G401 (cell line): ENCODE measurements around the gene ARL11. TPM values are rescaled to one million over a fixed set of nuclear protein-coding genes. Genes with fewer than 3 reads are reported as not detected.

Source experiments
- DNase-seq: peaks from one replicate; pipeline ENCODE4 v3.0.0-alpha.2; 2015; ENCODE audit warnings: low spot score
- in situ Hi-C: cut with HindIII; loops from 2 replicates; pipeline ENCODE4 v1.10.0; 2016; ENCODE audit warnings: low sequenced_read_pairs, mixed read lengths
- total RNA-seq: library from RNA; depleted of rRNA; stranded (reverse); fragments of >200 nt; shearing (Covaris generic); gene quantifications from 2 replicates; pipeline ENCODE4 v1.2.3, GENCODE V29; 2014

The ARL11 gene
- total RNA-seq, 1 experiment from 2014 or later: not detected

DNA sequence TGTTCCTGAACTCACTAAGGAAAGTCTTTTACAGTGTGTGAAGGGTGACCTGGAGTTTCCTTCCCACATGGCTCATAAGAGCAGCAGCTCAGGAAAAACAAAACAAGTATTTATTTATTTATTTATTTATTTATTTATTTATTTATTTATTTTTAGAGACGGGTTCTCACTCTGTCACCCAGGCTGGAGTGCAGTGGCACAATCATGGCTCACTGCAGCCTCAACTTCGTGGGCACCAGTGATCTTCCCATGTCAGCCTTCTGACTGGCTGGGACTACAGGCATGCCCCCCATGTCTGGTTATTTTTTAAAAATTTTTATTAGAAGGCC lies 10.4 kb downstream of the ARL11 start:
- in situ Hi-C loops: no loop called here
- DNase-seq: no peak

DNA sequence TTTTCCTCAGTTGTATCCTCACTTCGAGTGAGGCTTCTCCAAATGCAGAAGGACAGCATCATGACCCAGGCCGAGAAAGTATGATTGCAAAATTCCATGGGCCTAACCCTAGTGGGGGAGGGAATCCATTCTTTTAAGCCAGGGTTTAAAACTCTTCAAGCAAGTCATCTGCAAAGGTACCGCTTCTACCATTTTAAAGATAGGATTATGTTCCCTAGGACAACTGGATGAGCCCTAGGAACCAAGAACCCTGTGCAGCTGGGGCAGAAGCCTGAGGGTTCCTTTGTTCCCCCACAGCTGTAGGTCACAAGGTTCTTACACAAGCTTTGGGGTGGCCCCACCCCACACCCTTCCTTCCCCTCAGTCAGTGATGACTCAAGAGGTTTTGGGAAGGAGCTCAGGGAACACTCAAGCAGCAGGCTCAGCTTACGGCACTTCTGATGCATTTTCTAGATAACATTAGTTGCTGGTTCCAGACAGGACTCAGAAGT lies 13.5 kb downstream of the ARL11 start:
- in situ Hi-C loops: no loop called here
- DNase-seq: no peak

DNA sequence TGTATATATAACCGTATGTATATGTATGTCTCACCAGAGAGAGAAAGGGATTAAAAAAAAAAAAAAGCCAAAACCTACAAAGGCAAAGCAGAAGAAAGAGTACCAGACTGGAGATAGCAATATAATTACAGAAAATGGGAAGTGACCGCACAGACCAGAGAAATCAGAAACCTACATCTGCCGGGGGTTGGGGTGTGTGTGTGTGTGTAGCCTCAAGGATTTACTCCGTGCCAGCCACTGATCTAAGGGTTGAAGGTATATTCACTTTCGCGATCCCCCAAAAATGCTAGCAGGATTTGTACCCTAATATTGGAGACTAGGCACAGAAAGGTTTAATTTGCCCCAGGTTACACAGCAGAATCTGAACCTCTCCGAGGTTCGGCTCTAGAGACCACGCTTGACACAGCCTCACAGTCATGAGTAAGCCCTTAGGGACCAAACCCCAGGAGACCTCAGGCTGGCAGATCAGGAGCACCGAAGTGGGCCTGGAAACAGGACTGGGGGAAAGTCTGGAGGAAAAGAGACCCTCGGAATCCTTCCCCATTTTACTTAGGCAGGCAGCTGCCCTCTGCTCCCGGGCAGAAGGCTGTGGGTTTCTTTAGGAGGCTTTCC lies 14.8 kb downstream of the ARL11 start:
- in situ Hi-C loops: no loop called here
- DNase-seq: no peak

DNA sequence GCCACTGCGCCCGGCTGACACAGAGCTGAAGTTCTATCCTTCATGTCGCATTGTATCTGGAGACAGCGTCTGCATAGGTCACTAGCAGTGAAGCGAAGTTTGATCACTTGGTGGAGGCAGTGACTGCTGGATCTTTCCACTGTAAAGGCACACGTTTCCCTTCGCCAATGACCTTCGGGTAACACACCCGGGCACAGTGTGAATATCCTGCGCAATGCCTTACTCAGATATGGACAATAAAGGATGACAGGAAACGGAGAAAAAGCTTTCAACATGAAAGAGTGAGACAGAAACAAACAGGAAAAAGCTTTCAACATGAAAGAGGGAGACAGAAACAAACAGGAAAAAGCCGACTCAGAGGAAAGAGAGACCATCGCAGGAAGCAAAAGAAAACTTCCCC lies 17.1 kb downstream of the ARL11 start:
- in situ Hi-C loops: no loop called here
- no peak for DNase-seq

DNA sequence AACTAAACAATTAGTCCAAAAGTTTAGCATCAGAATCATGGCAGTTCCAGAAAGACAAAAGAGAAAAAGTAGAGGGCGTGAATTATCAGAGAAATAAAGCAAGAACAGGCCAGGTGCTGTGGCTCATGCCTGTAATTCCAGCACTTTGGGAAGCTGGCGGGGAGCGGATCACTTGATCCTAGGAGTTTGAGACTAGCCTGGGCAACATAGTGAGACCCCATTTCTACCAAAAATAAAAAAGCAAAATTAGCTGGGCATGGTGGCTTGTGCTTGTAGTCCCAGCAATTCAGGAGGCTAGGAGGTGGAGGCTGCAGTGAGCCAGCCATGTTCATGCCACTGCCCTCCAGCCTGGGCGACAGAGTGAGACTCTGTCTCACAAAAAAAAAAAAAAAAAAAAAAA lies 18.4 kb downstream of the ARL11 start:
- DNase-seq: no peak
- in situ Hi-C loops: no loop called here

DNA sequence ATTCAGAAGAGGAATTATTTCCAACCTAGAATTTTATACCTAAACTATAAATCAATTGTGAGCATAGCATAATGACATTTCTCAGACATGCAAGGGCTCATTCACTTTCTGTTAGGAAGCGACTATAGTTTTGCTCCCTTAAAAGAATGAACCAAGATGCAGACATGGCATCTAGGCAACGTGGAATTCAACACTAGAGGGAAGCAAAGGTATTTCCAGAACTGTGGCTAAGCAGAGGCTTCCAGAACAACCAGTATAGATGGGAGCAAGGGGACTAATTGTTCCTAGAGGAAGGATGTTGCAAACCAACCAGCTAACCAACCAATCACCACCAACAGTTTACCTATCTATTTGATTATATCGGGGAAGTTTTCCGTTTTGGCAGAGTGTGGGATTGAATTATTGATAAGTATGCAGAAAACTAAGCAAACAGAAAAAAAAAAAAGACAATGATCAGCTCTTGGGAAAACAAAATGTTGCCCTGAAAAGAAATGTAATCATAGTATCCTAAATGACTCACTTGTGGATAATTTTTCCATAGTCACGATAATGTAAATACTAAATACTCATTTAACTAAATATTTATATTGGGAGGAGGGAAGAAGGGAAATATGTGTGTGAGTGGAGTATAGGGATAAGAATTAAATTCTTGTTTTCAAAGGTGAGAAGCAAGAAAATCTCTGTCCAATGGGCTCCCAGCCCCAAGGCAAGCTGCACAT lies 21.1 kb downstream of the ARL11 start:
- peak; percentile 45 for DNase-seq
- in situ Hi-C loops: no loop called here

DNA sequence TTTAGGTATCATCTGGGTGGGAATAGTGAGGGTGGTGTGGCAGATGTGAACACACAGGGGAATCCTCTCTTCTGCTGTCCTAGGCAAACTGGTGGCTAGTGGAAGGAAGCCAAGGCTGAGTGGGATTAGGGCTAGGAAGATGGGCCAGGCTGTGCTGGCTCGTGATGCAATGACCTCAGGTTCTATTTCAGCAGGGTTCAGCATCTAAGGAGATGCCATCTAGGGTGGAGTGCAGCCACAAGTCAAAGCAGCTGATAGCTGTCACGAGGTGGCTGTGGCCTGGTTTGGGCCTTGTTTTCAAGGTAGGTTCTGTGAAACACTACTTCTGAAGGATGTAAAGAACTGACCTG lies 21.6 kb downstream of the ARL11 start:
- DNase-seq: no peak
- in situ Hi-C loops: no loop called here

DNA sequence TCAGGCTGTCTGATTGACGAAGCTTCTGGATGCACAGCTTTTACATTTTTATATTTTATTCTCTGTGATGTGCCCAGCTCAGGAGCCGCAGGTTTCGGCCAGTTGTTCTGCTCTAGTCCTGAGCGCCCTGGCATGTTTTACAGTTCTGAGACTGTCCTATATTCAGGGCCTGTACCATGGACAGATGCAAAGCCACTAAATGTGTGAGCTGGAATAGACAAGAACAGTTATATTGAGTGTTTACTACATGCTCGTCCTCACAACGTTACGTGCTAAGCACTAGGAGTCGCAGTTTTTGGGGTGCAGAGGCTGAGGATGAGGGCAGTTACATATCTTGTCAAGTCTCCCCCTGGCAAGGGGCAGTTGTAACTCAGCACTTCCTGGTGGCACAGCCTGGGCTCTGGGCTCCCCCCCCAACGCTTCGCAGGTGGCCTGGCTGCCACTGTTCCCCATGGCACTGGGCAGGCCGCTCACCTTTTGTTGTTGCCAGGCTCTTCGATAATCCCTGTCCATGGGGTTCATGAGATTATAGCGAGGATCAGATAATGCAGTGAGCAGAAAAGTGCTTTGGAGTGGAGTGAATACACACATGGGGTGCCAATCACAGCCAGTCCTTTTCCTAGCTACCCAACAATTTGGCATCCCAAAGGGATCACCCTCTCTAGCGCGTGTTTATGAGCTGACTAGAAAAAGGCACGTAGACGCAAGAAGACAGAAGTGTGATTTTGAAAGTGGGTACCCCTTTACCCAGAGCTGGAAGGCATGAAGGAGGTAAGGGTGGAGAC lies 23.5 kb downstream of the ARL11 start:
- in situ Hi-C loops: no loop called here
- DNase-seq: no peak

DNA sequence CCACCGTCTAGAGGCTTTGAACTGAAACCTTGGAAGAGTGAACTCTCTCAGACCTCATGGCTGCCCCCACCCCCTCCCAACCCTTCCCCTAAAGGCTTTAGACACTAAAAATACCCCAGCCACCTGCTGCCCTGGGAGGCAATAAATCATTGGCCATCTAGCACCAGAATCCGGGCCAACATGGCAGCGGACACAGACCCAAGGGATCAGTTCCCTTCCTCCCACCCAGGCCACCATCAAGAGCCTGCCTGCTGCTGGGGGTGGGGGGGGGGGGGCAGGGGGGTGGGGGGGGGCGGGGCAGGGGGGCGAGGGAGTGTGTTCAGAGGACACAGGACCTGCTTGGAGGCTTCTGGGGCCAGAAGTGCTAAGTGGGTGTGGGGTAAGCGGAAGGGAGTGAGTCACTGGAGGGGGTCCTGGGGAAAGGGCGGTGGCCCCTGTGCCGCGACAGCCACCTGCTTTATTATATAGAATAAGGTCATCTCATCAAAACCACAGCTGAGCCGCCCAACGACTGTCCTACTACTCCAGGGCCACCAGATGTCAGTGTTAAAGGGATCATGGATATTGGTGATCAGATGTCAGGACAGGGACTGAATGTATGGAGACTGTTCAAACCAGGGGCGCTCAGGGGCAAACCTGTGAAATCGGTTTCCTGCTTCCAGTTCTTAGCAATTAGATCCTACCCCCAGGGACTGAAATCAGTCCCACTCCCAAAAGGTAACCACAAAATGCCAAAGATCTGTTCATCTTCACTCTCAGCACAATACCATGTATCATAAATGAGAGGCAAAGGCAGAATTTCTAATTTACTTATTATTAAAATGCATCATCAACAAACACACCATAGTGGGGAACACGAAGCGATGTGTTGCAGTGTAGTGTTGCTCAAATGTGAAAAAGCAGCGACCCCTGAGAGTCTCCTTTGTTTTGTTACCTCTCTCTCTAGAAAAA lies 24.3 kb downstream of the ARL11 start:
- in situ Hi-C loops: no loop called here
- DNase-seq: peak; percentile 22

DNA sequence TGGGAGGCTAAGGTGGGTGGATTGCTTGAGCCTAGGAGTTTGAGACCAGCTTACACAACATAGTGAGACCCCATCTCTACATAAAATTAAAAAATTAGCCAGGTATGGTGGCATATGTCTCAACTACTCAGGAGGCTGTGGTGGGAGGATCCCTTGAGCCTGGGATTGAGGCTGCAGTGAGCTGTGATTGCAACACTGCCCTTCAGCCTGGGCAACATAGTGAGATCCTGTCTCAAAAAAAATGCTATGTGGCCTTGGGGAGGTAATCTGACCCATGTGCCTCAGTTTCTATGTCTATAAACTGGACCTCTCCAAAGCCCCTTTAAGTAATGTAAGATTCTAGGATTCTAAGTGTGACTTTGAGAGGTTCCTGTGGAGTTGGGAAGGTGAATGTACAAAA lies 25.2 kb downstream of the ARL11 start:
- in situ Hi-C loops: no loop called here
- no peak for DNase-seq

DNA sequence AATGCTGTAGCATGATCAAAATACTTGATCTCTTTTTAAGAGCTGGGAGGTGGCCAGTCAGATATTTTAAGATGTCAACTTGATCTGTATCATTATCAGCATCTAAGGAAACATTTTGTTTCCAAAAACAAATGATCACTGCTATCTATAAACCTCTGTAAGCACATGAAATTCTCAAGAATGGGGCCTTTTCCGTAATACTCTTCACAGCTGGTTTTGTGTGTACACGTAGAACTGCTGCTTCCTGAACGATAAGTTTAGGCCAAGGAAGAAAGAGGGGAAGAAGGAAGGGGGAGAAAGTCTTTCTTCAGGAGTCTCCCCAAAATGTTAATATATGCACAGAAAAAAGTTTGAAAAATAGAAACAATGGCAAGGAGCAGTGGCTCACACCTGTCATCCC lies 25.7 kb downstream of the ARL11 start:
- DNase-seq: no peak
- in situ Hi-C loops: no loop called here

DNA sequence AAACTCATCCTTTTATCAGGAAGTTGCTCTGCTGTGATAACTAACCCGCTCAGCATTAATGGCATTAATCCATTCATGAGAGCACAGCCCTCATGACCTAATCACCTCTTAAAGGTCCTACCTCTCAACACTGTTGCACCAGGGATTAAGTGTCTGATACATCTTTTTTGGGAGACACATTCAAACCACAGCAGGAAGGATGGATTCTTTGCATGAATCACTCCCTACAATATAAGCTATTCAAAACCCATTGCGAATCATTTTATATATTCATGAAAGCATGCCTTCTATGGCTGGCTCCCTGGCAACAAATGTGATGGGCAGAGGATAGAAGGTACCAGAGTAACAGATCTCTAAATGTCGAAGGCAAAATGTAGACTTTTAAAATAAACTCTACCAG lies 27.6 kb downstream of the ARL11 start:
- in situ Hi-C loops: no loop called here
- no peak for DNase-seq

DNA sequence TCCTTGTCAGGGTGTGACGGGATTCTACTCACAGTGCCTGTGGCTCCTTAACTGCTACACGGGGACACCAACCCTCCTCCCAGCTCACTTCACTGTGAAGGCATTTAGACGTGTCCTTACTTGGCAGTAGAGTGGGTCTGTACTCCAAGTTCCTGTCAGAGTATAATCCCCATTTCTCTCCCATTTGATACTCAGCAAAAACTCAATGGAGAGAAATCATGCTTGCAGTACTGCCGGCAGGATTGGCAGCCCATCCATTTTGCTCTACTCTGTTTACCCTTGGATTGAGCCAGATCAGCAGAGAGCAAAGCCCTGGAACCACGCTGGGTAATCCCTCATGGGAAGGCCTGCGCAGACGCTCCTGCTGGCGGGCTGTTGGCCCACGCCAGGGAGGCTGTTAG lies 28.9 kb downstream of the ARL11 start:
- DNase-seq: peak; percentile 10
- in situ Hi-C loops: no loop called here

DNA sequence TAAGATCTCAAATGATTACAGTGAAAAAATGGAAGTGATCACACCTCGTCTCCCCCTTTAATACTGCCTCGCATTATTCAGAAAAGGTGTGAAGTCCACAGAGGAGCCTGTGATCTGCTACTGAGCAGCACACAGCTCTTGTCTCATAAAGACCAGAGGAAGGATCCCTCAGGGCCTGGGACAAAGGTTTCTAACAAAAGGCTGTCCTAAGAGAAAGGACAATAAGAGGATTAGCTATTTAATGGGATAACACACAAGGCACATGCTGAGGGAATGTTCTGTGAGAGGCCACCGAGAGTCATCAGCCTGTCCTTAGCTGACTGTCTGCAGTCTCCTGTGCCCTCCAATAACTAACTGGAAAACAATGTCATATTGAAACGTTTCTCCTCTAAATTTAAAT lies 36.3 kb downstream of the ARL11 start:
- DNase-seq: no peak

DNA sequence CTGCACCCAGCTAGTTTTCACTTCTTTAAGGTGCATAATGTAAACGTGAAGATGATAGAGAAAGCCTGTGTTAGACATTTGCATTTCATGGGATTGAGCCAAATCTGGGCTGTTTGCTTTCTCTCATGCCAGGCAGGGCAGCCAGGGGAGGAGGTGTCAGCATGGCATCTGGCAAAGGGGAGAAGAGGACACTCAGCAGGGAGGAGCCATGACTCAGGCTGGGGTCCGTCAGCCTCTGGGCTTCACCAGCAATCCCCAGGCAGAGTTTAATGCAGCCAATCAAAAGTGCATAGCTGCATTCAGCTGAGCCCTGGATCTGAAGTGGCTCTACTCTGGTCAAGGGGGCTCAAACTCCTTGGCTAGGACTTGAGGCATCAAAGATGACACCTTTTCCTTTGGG lies 39.5 kb downstream of the ARL11 start:
- no peak for DNase-seq
- in situ Hi-C loops: no loop called here

More for the DNA sequence above, 36.3 kb downstream of the ARL11 start:
- in situ Hi-C loops: no loop called here

DNA sequence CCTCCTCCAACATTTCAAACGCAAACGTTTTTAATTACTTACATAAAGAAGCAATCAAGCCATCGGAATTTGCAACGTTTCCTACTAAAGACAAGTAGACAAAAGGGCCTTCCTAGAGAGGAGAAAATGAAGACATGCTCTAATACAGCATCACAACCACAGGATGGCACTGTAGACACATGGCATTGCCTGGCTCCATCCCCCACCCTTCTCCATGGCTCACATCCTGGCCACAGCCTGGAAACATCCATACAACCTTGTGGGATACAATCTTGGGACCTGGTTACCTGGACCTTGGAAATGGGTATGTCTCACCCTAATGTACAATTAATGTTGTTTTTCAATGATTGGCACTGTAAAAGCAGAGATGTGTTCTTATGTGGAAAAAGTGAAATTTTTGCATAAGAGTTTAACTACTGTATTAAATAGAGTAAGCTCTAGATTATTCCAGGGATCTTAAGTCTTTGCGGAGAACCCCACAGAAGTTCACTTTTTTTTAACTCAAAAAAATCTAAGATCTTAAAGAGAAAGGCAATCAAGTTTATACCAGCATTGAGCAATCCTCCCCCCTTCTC lies 41.5 kb downstream of the ARL11 start:
- in situ Hi-C loops: no loop called here
- DNase-seq: peak; percentile 72

DNA sequence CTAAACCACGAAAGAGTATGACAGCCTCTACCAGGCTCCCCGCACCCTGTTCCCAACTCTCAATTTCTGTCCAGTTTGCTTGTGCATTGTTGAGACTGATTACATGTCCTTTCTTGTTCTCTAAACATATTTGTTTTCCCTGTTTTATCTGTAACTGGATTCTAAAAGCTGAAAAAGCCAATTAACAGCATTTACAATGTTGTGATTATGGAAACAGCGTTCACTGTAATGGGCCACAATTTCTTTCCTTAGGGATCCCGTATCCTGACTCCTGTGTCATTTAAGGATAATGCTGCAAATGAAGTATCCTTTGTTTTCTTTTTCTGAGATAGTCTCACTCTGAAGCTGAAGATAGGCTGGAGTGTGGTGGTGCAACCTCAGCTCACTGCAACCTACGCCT lies 42.5 kb downstream of the ARL11 start:
- in situ Hi-C loops: no loop called here
- DNase-seq: no peak

DNA sequence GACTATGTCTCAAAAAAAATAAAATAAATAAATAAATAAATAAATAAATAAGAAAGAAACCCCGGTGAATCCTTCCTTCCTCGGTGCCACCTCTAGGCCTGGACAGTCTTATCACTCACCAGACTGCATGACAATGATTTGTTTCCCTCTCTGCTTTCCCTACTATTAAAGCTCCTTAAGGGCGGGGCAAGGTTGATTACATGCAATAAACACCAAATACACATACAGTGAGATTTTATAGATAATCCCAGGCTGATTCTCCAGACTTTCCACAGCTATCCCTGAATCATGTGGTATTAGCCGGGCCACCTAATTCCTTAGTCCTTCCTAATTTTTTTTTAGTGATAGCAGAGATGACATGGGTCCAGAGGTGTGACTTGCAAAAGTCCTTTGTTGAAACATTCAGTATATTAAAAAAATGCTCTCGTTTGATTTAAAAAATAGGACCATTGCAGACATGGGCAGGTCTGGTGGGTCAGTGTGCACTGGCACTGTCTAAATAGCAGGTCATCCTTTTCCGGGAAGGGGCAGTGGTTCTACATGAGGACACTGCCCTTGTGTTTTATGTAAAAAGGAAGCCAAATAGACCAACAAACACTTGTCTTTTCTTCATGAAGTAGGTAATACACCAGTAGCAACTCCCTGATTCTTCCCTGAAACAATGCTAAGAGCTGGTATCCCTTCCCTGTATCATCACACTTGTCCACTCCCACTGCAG lies 48.4 kb downstream of the ARL11 start:
- DNase-seq: no peak
- in situ Hi-C loops: no loop called here
